Left hindlimb (tissue), 1 donor: Measurements from ENCODE around the gene PUS10.
"Not testable (repeated sequence)": the region's sequence is repeated elsewhere in the genome, so short reads cannot be mapped to it uniquely, and the experiment has no call there.

Source experiments
- DNase-seq: peaks from one replicate; pipeline ENCODE4 v3.0.0-alpha.2; 2018

Gene PUS10

DNA sequence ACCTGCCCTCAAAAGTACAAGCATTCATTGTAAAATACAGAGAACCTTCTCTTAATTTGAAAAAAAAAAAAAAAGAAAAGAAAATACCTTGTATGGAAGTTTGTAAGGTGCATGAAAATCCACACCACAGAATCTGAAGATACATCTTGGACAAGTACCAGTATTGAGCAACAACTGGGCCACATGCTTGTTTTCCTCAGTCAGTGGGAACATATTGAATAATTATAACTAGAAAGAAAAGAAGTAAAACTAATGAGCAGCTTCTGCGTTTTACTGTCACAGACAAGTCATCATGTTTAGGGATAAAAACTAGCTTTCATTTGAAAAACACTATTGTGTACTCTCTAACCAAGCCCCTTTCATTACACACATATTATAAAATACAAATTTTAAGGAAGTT is 6.4 kb downstream of the PUS10 start:
- DNase-seq: no peak

DNA sequence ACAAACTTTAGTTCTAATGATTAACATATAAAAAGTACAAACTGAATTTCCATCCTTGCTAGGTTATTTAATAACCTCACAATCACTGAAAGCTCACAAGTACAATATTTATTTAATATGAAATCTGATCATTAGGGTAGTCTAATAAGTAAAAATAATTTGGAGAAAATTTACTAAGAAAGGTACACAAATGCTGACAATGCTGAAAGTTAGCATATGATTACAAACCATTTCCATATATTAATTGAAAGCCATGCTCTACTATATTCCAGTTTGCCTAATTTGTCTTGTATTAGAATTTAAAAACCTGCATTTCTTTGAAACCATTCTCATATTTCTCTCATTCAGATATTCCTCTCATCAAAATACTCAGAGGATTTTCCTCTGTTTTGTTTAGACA is 8.7 kb downstream of the PUS10 start:
- no peak for DNase-seq

DNA sequence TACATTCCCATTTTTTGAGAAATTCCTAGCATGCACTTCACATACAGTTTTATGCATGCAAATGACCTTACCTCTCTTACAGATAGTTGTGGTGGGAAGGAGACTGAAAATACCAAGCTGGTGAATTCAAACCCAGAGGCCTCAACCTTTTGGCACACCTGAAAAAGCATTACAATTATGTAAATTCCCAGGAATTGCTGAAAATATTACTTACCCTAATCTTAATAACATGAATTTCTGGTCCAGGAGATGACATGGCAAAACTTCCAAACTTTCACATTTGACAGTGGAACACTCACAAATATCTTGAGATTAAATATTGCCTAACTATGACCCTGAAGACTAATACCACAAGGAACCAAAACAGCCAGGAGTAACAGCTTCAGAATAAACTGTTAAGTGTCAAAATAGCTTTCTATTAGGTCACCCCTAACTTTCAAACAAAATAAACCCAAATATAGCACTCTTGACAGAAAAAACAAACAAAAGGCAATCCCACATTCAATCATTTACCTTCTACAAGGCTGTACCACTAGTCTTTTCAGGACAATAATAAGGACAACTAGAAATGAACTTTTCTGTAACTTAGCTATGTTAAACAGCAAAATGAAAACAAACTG is 11.5 kb downstream of the PUS10 start:
- DNase-seq: no peak

DNA sequence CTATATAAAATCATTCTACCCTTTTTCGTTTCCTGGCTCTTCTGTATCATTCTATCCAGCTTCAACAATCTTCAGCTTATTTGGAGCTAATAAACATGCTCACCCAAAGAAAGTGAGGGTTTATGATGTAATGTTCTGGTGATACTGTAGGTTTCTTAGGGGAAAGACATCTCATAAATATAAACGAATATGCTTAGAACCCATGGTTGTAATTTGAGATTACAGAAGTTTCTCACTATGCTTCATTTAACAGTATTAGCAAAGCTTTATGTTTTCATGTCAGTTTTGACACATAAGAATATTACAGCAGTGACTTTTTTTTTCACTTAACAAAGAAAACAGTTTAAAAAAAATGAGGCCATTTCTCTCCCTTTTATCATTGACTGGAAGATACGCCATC is 12.3 kb downstream of the PUS10 start:
- DNase-seq: no peak

DNA sequence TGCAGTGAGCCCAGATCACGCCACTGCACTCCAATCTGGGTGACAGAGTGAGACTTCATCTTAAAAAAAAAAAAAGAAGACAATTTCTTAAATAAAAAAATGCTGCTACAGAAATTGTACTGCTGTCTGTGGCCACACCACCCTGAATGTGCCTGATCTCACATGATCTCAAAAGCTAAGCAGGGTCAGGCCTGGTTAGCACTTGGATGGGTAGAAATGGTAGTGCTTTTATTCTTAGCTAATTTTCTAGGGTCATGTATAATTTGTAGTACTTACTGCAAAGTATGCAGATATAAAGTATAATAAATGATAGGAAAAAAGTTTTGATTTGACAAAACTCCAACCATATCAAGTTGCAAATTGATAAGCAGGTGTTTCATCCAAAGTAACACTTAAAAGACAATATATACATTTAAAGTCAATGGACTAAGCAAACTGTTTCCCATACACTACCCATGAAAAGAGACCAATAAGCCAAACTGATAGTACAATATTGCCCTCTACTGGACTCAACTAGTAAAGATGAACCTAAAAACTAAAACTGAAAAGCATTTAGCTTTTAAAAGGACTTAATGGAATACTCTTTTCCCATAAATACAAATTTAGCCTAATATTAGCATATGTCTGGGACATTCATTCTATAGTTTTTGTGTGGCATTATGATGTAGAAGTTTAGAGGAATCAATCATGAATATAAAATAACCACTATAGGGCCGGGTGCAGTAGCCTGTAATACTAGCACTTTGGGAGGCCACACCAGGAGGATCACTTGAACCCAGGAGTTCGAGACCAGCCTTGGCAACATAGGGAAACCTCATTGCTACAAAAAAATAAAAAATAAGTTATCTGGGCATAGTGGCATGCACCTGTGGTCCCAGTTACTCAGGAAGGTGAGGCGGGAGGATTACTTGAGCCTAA is 19.2 kb downstream of the PUS10 start:
- no peak for DNase-seq

DNA sequence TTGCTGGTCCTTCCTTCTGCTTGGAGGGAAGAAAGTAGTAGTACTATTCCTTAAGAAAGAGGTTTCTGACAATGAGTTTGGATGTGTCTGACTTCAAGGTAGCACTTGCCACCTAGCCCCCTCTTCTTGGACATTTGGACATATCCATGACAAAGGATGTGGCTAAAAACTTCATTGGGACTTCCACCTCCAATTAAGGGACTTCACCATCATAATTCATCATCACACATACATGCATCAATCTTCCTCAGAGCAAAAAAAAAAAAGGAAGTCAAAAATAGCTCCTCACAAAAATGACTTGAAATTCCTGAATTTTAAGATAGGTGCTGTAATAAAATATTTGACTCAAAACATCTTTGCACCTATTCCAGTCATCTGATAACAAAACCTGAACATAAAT is 23.9 kb downstream of the PUS10 start:
- no peak for DNase-seq

DNA sequence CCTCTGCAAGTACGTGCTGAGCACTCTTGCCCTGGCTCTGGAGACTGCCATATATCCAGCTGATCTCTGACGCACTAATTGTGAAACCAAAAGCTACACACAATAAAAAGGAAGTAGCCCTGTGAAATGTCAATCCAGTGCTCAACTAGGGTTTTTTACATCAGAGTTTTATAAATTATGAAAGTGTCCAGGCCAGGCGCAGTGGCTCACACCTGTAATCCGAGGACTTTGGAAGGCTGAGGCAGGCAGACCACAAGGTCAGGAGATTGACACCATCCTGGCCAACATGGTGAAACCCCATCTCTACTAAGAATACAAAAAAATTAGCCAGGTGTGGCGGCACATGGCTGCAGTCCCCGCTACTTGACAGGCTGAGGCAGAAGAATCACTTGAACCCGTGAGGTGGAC is 25.1 kb downstream of the PUS10 start:
- DNase-seq: no peak

DNA sequence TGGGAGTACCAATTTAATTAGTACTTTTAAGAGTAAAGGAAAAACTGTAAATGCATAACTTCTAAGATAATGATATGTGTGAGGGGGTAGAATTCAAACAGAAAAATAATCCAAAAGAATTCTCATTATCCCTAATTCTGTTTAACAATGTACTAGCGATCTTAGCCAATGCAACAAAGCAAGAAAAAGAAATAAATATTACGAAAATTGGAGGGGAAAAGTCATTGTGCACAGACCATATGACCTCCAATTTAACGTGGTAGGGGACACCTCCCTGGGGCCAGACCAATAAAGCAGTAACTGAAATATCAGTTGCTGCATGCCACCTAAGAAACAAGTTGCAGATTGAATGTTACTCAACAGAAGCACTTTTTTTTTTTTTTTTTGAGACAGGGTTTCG is 26.4 kb downstream of the PUS10 start:
- no peak for DNase-seq

DNA sequence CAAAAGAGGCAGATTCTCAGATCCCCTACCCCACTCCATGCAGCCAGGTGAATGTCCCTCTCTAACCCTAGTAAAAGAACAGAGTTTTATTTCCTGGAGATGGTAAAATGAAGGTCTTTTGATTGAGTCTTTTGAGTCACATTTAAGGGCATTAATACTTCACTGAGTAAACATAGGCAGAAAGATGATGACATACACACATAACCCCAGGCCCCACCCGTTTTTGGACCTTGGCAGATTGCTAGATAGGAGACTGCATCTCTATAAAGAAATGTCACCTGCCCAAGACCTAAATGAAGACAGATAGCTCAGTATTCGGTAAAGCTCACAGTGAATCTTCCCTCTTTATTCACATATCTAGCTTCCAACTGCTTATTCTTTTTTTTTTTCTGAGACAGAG is 28.8 kb downstream of the PUS10 start:
- no peak for DNase-seq

DNA sequence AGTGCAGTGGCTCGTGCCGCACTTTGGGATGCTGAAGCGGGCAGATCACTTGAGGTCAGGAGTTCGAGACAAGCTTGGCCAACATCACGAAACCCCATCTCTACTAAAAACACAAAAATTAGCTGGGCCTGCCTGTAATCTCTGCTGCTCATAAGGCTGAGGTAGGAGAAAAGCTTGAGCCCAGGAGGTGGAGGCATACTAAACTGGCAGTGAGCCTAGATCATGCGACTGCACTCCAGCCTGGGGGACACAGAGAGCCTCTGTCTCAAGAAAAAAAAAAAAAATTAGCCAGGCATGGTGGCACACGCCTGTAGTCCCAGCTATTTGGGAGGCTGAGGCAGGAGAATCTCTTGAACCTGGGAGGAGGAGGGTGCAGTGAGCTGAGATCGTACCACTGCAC is 30.4 kb downstream of the PUS10 start:
- DNase-seq: not testable (repeated sequence)

DNA sequence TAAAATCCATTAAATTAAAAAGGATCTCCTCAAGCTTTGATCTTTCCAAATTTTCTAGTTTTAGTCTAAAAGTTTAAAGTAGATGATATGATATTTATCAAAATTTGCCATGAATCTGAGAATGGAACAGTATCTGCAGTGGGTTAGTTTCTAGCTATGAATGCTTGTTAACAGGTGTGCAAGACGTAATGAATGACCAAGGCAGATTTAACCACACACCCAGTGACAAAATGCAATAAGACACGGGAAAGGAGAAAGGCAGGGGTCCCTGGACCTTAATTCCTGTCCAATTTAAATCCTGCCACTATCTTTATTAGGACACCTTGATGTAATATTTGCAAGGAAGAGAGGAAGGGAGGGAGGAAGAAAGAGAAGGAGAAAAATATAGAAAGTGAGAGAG is 31.0 kb downstream of the PUS10 start:
- no peak for DNase-seq

DNA sequence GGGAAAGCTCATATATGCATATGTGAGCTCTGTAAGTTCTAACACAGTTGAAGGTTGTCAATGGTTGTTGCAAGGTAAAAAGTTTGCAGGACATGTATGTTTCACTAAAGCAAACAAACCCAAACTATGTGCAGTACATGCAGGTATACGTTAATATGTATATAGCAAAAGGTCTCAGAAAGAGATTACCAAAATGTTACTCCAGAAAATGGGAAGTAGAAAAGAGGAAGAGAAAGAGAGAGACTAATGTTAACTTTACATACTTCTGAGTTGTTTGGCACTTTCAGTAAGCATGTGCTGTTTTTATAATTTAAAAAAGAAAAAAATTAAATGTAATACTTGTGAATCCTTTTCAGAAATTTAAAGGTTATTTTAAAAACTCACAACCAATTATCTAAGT is 33.3 kb downstream of the PUS10 start:
- no peak for DNase-seq

DNA sequence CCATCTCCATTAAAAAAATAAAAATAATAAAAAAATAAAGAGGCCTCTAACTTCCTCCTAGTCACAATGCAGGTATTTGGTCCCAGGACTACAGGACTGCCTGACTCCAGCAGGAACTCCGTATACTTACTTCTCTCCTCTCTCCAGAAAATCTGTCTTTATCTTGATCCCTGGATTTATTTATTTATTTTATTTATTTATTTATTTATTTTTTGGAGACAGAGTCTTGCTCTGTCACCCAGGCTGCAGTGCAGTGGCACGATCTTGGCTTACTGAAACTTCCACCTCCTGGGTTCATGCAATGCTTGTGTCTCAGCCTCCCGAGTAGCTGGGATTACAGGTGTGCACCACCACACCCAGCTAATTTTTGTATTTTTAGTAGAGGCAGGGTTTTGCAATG is 36.0 kb downstream of the PUS10 start:
- not testable (repeated sequence) for DNase-seq

DNA sequence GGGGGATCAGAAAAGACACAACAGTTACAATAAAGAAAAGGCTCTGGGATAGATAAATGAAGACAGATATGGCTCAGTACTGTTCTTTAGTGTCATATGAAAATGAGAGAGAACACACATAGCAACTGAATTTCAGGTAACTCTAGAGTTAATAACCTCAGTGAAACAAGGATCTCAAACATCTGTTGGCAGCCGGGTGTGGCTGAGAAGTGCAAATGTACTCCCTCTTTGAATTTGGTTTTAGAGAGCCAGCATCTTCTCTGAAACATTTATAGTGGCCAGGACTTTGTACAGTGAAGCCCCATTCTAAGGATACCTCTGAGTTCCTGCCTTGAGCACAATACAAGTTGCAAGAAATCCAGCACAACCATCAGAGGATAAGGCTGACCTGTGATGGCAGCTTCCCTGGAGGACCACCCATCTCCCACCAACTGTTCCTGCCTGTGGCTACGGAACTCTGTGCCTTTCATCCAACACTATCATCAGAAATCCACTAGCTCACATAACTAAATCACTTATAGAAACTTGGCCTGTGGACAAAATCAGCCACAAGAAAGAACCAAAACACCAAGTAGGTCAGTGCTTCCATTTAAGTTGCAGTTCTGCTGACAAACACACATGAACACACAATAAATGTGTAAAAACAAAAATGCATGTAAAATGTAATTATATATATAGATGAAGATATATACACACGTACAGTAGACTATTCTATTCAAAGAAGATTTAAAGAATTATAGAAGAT is 37.8 kb downstream of the PUS10 start:
- DNase-seq: no peak

DNA sequence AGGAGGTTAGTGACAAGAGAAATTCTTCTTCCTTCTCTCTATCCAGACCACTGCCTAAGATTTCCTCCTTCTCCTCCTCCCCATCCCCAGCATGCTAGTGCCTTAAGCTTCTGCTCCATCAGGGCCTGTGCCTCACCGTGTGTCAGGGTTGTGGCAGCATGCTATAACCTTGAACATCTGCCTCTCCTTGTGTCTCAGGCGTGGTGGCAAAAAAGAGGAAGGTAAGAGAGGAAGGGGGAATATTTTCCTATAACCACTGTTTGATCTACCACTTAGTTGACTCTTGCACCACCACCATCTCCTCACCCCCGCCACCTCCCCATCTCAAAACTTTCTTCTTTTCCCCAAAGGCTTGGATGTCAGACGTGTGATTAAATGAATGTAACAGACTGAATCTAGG is 38.8 kb downstream of the PUS10 start:
- no peak for DNase-seq

DNA sequence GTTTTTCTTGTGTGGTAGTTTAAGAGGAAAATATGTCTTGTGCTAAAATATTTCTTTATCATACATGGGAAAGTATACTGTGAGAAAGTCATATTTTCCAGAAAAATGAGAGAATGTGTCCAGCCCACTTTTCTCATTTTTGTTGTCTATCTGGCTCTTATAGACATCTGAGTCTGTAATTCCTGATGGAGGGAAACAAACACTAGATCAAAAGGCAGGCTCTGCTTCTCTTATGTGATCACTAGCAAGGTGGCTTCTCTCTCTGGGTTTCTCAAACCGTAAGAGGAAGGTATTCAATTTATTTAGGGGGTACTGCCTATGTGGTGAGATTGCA is 40.5 kb downstream of the PUS10 start:
- DNase-seq: no peak

DNA sequence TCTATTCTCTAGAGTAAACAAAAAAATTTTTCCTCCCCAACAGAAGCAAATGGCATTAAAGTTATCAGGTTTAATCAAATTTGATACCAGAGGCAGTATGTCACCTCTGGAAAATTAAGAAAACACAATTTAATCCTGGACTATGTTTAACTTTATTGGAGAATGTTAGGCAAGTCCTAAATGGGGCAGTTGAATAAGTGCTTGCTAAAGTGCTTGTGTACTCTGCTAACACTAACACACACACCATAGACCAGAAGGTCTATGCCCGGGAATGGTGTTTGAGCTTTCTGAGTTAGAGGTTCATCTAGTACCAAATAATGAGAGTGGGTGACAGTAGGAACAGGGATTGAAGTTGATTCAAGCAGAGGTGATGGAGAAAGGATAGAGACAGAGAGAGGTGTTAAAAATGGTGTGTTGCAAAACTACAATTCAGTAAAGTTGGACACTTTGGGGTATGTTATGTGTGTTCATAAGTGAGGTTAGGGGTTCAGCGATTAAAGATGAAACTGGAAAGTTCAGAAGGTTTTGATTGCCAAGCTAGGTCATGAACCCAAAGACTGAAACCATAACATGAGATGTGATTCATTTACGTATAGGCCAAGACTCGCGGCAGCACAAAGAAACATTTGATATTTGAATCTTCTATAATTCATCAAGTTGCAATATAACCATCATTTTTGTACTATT is 41.0 kb downstream of the PUS10 start:
- DNase-seq: no peak

DNA sequence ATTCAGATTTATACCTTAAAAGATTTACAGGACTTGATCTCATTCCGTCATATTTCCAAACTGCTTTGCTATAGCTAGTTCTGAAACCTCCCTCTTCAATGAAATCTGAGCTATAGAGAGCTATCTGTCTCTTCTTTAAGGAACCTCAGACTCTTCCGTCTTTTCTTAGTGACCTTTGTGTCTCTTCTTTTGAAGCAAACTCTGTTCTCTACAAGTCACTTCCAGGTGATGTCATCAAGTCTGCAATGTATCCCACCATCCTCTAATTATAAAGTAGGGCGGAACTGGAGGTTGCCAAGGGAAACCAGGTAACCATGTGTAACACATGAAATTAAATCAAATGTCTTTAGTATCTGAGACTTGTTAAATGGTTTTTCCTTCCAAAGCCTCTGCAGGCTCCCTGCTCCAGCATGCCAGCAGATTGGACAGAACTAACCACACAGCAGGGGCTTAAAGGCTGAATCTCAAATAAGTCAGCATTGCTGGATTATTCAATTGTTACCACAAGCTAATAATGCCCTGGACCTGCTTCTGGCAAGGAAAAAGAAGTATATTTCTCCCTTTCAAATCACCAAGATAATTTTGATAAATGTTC is 41.7 kb downstream of the PUS10 start:
- DNase-seq: no peak

DNA sequence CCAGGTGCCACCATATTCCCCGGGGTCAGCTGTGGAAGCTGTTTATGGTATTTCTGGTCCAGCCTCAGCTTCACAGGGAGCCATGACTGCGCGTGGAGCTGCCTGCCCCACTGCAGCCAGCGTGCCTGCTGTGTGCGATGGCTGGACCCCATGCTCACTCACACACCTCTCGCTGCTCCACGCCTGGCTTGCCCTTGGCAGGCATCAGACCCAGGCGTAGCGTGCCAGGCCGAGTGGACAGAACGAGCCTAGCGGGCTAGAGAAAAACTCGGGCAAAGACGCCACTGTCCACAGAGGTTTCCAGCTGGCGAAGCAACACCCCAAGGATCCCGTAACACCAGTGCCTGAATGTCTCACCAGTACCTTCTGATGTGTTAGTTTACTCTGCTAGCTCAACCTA is 43.4 kb downstream of the PUS10 start:
- DNase-seq: no peak

DNA sequence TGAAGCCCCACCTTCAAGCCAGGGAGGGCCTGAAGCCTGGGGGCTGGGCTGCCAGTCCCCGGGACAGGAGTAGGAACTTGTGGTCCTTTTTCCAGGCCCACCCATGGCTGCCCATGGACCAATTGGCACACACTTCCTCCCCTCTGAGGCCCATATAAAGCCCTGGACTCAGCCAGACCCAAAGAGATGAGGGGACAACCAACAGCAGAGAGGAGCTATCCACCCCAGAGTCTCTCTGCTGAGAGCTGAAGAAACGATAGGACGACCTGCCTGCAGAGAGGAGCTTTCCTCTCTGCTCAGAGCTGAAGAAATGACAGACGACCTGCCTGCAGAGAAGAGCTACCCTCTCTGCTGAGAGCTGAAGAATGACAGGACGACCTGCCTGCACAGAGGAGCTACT is 44.4 kb downstream of the PUS10 start:
- DNase-seq: no peak

DNA sequence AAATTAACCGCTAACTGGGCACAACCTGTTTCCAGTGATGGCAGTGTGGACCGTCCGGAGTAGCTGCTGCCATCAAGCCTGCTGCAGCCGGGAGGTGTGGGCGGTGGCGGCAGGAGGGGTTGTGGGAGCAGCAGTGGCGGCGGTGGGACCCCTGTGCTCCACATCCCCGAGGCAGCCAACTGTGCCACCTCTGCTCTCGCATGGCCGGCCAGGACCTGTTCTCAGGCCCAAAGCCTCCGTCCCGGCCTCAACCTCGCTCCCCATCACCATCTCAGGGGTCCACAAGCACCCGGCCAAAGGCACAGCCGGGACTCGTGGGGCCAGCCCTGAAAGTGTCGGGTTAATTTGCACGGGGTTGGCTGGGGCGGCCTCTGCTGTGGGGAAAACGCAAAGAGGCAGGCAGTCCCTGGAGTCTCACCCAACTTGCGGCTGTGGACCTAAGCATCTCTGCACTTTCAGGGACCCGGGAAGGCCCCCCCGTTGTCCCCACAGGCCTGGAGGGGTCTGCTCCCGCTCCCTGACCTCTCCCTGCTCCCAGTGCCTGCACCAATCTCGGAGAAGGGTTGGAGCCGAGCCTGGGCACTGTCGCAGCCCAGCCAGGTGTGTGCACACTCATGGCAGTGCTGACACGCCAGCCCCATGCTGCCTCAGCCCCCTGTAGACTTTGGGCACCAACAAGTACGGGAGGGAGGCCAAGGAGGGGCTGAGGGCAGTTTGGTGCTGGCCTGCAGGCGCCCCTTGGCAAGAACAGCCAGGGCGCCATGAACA is 45.0 kb downstream of the PUS10 start:
- no peak for DNase-seq
